Keratinocyte (primary cell): ENCODE data around the gene SURF4.

ENCODE experiments used
- CTCF ChIP-seq, 3 experiments: IDR thresholded peaks in 1 of 3; conservative IDR thresholded peaks in 1 of 3; optimal IDR thresholded peaks in 1 of 3; 2 replicates in 2 of 3; 3 replicates in 1 of 3; pipeline versions ENCODE3 to v1.5.1; 2011; ENCODE audit warnings: low read length in 3 of 3, mild to moderate bottlenecking in 3 of 3, moderate library complexity in 2 of 3, control low read depth in 1 of 3, inconsistent platforms in 1 of 3; ENCODE audit not compliant: insufficient read depth in 2 of 3; ENCODE audit errors: extremely low read depth in 1 of 3
- EZH2 ChIP-seq: IDR thresholded peaks from one replicate; pipeline ENCODE4 v1.6.1; 2012; ENCODE audit warnings: inconsistent platforms, mild to moderate bottlenecking, low read length, moderate library complexity

GRCh38 chr9:133394687-133395271 lies 18.9 kb upstream of the SURF4 start:
- TF ChIP-seq CTCF (optimal IDR thresholded peaks at IDR 0.05 in 1 of 3, IDR thresholded peaks at IDR 0.05 in 1 of 3, conservative IDR thresholded peaks at IDR 0.05 in 1 of 3; ENCODE audit: extremely low read depth in 1 of 3, insufficient read depth in 2 of 3, low read length in 3 of 3): peak in 1 of 3 experiments; percentile 24
- TF ChIP-seq EZH2: no peak
